Skeletal muscle tissue (tissue), 4 donors: Measurements from ENCODE around the gene DLG2. TPM values are rescaled to one million over a fixed set of nuclear protein-coding genes. Genes with fewer than 3 reads are reported as not detected.
"Not testable (repeated sequence)": the region's sequence is repeated elsewhere in the genome, so short reads cannot be mapped to it uniquely, and the experiment has no call there.

Experiments used
- H3K27ac ChIP-seq: one replicate; pipeline ENCODE4 v1.7.0; 2013; ENCODE audit warnings: mild to moderate bottlenecking, low read depth, low read length, inconsistent platforms
- H3K27me3 ChIP-seq, 3 donors: one replicate each; pipeline ENCODE4 v1.7.0; 2013; ENCODE audit warnings: low read length in 3 of 3; ENCODE audit not compliant: control insufficient read depth in 3 of 3, insufficient read depth in 3 of 3
- H3K36me3 ChIP-seq, 3 donors: one replicate each; pipeline ENCODE4 v1.7.0; 2013; ENCODE audit warnings: low read length in 3 of 3; ENCODE audit not compliant: control insufficient read depth in 3 of 3, insufficient read depth in 3 of 3
- H3K4me1 ChIP-seq, 3 donors: one replicate each; pipeline ENCODE4 v1.7.0; 2013; ENCODE audit warnings: low read length in 3 of 3, mild to moderate bottlenecking in 3 of 3; ENCODE audit not compliant: control insufficient read depth in 3 of 3, insufficient read depth in 3 of 3
- H3K4me3 ChIP-seq, 3 donors: one replicate each; pipeline ENCODE4 v1.7.0; 2013; ENCODE audit warnings: low read length in 3 of 3
- H3K9ac ChIP-seq, 3 donors: one replicate each; pipeline ENCODE4 v1.7.0; 2013; ENCODE audit warnings: low read length in 3 of 3, mild to moderate bottlenecking in 3 of 3, moderate library complexity in 2 of 3, low read depth in 1 of 3
- H3K9me3 ChIP-seq, 3 donors: one replicate each; pipeline ENCODE4 v1.7.0; 2013; ENCODE audit warnings: low read length in 3 of 3; ENCODE audit not compliant: control insufficient read depth in 3 of 3
- total RNA-seq: library from RNA; depleted of rRNA; stranded (reverse); fragments of >200 nt; gene quantifications from one replicate; pipeline ENCODE4 v1.2.3, GENCODE V29; 2014
- donor health status: Osteomylitis.

DLG2 gene
- total RNA-seq, 1 donor from 2014 or later = 18.3 TPM

DNA sequence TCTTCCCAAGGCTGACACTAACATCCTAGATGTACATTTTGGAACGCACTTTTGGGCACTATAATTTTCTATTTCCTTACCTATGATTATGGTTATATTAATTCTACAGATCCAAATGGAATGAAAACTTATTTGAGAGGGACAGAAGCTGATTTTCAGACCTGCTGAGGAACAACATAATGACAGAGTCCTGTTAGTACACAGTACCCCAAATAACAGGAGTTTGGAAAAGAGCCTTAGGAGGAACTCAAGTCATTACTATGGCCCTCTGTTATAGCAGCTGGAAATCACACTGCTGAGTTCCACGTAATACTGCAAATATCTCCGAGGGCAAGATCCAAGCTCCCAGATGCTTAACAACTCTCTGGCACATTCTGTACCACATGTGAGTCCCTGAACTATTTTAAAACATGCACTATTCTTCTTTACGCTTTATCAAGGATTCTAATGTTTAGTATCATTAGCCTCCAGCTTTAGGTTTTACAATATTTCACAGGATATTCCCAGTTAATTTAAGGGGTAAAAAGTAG, 1313.2 kb downstream of the DLG2 start:
- no peaks in the 10 kb centered on the region for H3K9me3 ChIP-seq
- H3K36me3 ChIP-seq = no peaks in the 10 kb centered on the region
- H3K4me1 ChIP-seq = no peaks in the 10 kb centered on the region
- no peak overlapping the region for H3K4me3 ChIP-seq
- H3K27me3 ChIP-seq = no peaks in the 10 kb centered on the region
- no peak overlapping the region for H3K27ac ChIP-seq
- no peak overlapping the region for H3K9ac ChIP-seq

DNA sequence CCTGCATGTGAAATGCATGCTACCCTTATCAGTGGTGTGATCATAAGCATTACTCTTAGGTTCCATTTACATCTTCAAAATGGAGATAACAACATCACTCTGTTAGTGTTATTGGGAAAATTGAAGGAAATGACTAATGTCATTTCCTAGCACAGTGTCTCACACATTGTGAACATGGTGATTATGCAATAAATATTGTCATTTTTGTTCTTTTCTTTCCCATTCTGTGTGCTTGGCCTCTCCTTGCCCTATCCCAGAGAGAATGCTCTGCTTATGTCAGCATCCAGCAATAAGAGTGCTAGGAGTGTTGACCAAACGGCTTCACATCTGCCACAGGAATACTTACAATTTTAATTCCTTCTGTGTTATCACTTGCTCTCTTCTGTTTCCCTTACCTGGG, 1316.9 kb downstream of the DLG2 start:
- H3K9ac ChIP-seq = no peak overlapping the region
- no peaks in the 10 kb centered on the region for H3K4me1 ChIP-seq
- no peaks in the 10 kb centered on the region for H3K9me3 ChIP-seq
- no peak overlapping the region for H3K4me3 ChIP-seq
- H3K27ac ChIP-seq = no peak overlapping the region
- H3K27me3 ChIP-seq = no peaks in the 10 kb centered on the region
- no peaks in the 10 kb centered on the region for H3K36me3 ChIP-seq

DNA sequence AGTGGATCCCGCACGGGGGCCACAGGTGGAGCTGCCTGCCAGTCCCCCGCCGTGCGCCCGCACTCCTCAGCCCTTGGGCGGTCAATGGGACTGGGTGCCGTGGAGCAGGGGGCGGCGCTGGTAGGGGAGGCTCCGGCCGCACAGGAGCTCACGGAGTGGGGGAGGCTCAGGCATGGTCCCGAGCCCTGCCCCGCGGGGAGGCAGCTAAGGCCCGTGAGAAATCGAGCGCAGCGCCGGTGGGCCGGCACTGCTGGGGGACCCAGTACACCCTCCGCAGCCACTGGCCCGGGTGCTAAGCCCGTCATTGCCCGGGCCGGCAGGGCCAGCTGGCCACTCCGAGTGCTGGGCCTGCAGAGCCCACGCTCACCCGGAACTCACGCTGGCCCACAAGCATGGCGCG, 1318.7 kb downstream of the DLG2 start:
- H3K36me3 ChIP-seq, H3K27ac ChIP-seq, H3K9ac ChIP-seq, H3K9me3 ChIP-seq, H3K4me1 ChIP-seq, H3K27me3 ChIP-seq, H3K4me3 ChIP-seq: not testable (repeated sequence)

DNA sequence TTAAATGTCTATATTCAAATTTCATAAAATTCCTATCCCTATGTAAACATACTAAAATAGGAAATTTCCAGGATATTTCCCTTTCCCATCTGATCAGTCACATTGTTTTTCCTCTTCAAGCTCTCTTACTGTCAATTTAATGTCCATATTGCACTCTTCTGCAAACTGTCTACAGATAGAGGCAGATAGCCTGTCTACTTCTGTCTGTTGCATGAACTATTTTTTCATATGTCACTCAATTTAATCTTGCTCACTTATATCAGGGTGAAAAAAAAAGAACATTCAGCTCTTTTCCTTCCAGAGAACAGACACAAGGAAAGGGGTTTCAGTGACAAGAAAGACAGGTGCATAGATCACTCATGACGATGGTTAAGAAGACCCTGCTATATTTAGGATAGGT, 1327.1 kb downstream of the DLG2 start:
- Histone ChIP-seq H3K36me3 (no peaks in the 10 kb centered on the region), H3K4me3 (no peak overlapping the region), H3K9me3 (no peaks in the 10 kb centered on the region), H3K9ac (no peak overlapping the region), H3K27me3 (no peaks in the 10 kb centered on the region), H3K27ac (no peak overlapping the region), H3K4me1 (no peaks in the 10 kb centered on the region)

DNA sequence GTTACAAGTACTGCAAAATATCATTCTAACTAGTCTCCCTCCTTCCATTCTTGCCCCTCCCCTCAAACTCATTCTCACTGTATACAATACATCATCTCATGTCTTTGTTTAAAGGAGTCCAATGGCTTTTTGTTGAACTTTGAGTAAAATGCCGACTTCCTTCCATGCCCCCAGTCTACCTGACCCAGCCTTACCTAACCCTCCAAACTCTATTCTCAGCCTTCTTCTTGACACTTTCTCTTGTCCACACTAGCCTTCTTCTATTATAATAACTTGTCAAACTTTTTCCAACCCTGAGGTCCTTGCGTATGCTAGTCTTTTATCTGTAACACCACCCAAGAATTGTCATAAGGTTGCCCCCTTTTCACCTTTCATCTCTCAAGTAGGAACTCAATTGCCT, 1329.6 kb downstream of the DLG2 start:
- Histone ChIP-seq H3K27ac (no peak overlapping the region), H3K9me3 (no peaks in the 10 kb centered on the region), H3K4me1 (no peaks in the 10 kb centered on the region), H3K9ac (no peak overlapping the region), H3K27me3 (no peaks in the 10 kb centered on the region), H3K4me3 (no peak overlapping the region), H3K36me3 (no peaks in the 10 kb centered on the region)

DNA sequence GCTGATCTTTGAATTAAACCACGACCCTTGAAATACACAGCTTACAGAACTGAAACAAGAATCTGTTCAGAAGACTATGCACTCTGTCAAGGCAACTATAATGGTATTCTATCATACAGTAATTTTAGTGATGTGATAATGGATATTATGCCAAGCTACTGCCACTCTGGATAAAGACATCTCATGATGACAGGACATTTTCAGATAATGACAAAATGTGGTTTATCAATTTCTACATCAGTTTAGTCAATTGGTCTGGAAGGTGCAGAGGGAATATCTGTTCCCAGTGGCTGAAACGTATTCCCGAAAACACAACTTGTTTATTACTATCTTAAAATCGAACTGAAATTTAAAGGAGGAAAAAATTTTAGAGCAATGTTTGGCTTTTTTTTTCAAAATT, 1331.3 kb downstream of the DLG2 start:
- Histone ChIP-seq H3K4me3 (no peak overlapping the region), H3K9ac (no peak overlapping the region), H3K9me3 (no peaks in the 10 kb centered on the region), H3K27me3 (no peaks in the 10 kb centered on the region), H3K36me3 (no peaks in the 10 kb centered on the region), H3K27ac (no peak overlapping the region), H3K4me1 (no peaks in the 10 kb centered on the region)

DNA sequence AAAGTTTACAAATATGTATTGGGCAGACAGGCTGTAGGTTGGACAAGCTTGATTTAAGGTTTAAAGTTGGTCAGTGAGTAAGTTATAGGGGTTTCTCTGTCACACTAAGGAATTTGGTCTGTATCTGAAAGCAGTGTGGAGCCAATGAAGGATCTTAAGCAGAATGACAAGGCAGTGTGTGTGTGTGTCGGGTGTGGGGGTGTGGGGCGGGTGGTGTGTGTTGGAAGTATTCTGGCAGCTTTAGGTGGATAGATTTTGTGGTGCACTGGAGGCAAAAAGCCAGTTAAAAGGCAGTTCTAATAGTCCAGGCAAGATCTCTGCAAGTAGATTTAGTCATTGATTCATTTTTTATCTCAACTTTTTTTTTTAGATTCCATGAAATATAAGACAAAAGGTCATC, 1334.2 kb downstream of the DLG2 start:
- H3K27ac ChIP-seq = no peak overlapping the region
- H3K4me1 ChIP-seq = no peaks in the 10 kb centered on the region
- no peaks in the 10 kb centered on the region for H3K9me3 ChIP-seq
- H3K36me3 ChIP-seq = no peaks in the 10 kb centered on the region
- H3K27me3 ChIP-seq = no peaks in the 10 kb centered on the region
- no peak overlapping the region for H3K4me3 ChIP-seq
- H3K9ac ChIP-seq = no peak overlapping the region

DNA sequence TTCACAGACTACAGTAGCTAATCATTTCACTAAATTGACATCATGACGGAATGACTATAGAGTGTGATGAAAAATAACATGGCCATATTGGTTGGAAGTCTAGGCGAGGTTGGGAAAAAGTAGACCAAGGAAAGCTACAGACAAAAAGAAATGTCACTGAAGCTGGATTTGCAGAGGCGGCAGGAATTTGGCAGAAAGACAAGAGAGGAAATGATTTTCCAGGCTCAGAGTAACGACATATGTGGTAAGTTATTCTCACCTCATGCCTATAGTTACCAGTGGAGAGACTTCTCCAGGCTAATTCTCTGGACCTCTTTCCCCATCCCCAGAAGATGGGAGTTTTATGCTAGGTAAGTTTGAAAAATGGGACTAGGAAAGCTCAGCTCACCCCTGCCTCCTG, 1335.1 kb downstream of the DLG2 start:
- Histone ChIP-seq H3K36me3 (no peaks in the 10 kb centered on the region), H3K4me1 (no peaks in the 10 kb centered on the region), H3K4me3 (no peak overlapping the region), H3K27ac (no peak overlapping the region), H3K27me3 (no peaks in the 10 kb centered on the region), H3K9me3 (no peaks in the 10 kb centered on the region), H3K9ac (no peak overlapping the region)

DNA sequence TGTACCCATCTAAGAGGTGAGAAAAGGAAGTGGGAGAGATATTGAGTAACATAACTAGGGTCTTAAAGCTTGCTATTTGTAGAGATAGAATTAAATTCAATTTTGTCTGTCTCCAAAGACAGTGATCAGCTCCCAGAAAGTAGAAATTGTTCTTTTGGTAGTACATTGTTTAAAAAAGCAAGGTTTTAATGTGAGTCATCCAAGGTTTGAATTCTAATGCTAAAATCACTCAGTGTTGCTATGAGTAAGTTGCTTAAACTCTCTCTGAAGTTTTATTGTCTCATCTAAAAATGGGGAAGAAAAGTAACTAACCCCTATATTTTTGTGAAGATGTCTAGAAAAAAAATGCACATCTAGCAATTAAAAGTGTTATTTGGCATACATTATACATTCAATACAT, 1336.5 kb downstream of the DLG2 start:
- Histone ChIP-seq H3K4me3 (no peak overlapping the region), H3K4me1 (no peaks in the 10 kb centered on the region), H3K9me3 (no peaks in the 10 kb centered on the region), H3K9ac (no peak overlapping the region), H3K27ac (no peak overlapping the region), H3K27me3 (no peaks in the 10 kb centered on the region), H3K36me3 (no peaks in the 10 kb centered on the region)

DNA sequence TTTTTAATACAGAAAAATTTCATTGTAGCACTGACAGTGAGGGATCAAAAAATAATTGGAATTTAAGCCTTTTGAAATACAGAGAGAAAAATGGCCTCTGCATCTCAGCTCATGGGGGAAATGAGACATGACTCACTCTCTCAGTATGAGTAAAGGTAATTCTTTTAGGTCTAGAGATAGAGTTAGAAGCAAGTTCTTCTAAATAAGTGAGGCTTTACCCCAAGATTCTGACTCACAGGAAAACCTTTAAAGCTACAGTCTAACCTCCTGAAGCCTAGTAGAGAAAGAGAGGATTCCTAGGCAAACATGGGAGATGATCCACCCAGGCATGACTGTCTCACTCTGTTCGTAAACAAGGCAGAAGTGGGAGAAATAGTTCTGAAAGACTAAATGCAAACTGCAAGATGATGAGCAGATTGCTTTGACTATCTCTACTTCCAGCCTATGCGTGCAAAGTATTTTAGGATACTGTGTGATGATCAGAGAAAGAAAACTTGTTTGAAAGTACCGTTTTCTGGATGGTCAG, 1337.7 kb downstream of the DLG2 start:
- no peaks in the 10 kb centered on the region for H3K27me3 ChIP-seq
- no peaks in the 10 kb centered on the region for H3K4me1 ChIP-seq
- no peak overlapping the region for H3K9ac ChIP-seq
- no peaks in the 10 kb centered on the region for H3K36me3 ChIP-seq
- H3K27ac ChIP-seq = no peak overlapping the region
- no peak overlapping the region for H3K4me3 ChIP-seq
- H3K9me3 ChIP-seq = no peaks in the 10 kb centered on the region

DNA sequence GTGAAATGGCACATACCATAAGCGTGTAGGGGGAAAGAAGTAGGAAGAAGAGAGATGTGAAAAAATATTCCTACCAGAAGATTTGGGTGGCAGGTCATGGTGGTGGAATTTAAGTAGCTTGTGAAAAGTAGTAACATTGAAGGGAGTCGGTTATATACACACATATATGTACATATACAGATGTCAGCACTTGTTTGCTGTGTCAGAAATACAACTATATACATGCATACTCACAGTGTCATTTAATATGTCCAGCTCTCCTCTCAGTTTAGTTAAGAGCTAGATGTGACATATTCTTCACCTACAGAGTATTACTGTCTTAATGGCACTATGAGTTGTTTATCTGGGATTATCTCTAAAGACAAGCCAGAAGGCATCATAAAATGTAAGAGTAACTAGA, 1353.6 kb downstream of the DLG2 start:
- no peaks in the 10 kb centered on the region for H3K4me1 ChIP-seq
- no peak overlapping the region for H3K9ac ChIP-seq
- no peaks in the 10 kb centered on the region for H3K36me3 ChIP-seq
- no peaks in the 10 kb centered on the region for H3K9me3 ChIP-seq
- no peak overlapping the region for H3K4me3 ChIP-seq
- no peak overlapping the region for H3K27ac ChIP-seq
- no peaks in the 10 kb centered on the region for H3K27me3 ChIP-seq
